KMS-11 (cell line): Measurements from ENCODE around the gene TAOK3.

ENCODE experiments used
- H2AFZ ChIP-seq: fragments of 200-600 bp; sonication (generic); 2 replicates; pipeline ENCODE4 v1.6.1; 2016; ENCODE audit warnings: antibody characterized with exemption, mixed run types, low read depth
- H3K27ac ChIP-seq: fragments of 200-600 bp; sonication (generic); 2 replicates; pipeline ENCODE4 v1.6.1; 2016; ENCODE audit warnings: mild to moderate bottlenecking, mixed run types
- H3K27me3 ChIP-seq: fragments of 200-600 bp; sonication (generic); 2 replicates; pipeline ENCODE4 v1.6.1; 2017; ENCODE audit warnings: mild to moderate bottlenecking, low read depth, mixed run types, moderate library complexity; ENCODE audit not compliant: insufficient read depth
- H3K36me3 ChIP-seq: fragments of 200-600 bp; sonication (generic); 2 replicates; pipeline ENCODE4 v1.6.1; 2017; ENCODE audit warnings: mild to moderate bottlenecking, mixed run types; ENCODE audit not compliant: insufficient read depth
- H3K4me1 ChIP-seq: fragments of 200-600 bp; sonication (generic); 2 replicates; pipeline ENCODE4 v1.6.1; 2016; ENCODE audit warnings: mild to moderate bottlenecking, low read depth, mixed run types; ENCODE audit not compliant: poor library complexity, severe bottlenecking
- H3K4me2 ChIP-seq: fragments of 200-600 bp; sonication (generic); 2 replicates; pipeline ENCODE4 v1.7.0; 2016; ENCODE audit warnings: mild to moderate bottlenecking, mixed run types
- H3K4me3 ChIP-seq: fragments of 200-600 bp; sonication (generic); IDR thresholded peaks from 2 replicates; pipeline ENCODE4 v1.6.1; 2017; ENCODE audit warnings: low read depth, low read length, mixed read lengths; ENCODE audit not compliant: insufficient read depth
- H3K79me2 ChIP-seq: fragments of 200-600 bp; sonication (generic); 2 replicates; pipeline ENCODE4 v1.6.1; 2016; ENCODE audit warnings: low read depth, mixed run types; ENCODE audit not compliant: insufficient read depth
- H3K9ac ChIP-seq: fragments of 200-600 bp; sonication (generic); 2 replicates; pipeline ENCODE4 v1.6.1; 2016; ENCODE audit warnings: mild to moderate bottlenecking, mixed run types
- H4K20me1 ChIP-seq: fragments of 200-600 bp; sonication (generic); 2 replicates; pipeline ENCODE4 v1.6.1; 2016; ENCODE audit warnings: mild to moderate bottlenecking, mixed run types; ENCODE audit not compliant: insufficient read depth
- TF ChIP-seq, protein P1 (sequence below): fragments of 200-600 bp; sonication (generic); conservative IDR thresholded peaks from 2 replicates; pipeline ENCODE4 v1.6.1; 2017; ENCODE audit warnings: low read depth, mild to moderate bottlenecking, antibody characterized with exemption, low read length, moderate library complexity, mixed read lengths

Gene TAOK3

DNA sequence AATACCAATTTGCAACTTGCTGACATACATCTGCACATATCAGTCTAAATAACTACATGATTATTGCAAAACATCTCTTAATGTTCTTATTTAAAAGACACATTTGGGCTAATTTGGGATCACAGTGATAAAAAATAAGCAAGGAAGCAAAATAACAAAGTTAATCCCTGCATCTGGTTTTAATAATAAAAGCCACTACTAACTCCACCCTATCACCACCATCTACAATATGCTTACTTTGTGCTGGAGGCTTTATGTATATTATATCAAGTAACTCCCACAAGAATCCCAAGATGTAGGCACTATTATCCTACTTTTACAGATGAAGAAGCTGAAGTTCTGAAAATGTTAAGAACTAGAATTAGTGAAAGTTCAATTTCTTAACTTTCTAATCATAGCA lies 45.7 kb downstream of the TAOK3 start:
- H3K4me2 ChIP-seq = no peak overlapping the region
- TF ChIP-seq, protein P1, sequence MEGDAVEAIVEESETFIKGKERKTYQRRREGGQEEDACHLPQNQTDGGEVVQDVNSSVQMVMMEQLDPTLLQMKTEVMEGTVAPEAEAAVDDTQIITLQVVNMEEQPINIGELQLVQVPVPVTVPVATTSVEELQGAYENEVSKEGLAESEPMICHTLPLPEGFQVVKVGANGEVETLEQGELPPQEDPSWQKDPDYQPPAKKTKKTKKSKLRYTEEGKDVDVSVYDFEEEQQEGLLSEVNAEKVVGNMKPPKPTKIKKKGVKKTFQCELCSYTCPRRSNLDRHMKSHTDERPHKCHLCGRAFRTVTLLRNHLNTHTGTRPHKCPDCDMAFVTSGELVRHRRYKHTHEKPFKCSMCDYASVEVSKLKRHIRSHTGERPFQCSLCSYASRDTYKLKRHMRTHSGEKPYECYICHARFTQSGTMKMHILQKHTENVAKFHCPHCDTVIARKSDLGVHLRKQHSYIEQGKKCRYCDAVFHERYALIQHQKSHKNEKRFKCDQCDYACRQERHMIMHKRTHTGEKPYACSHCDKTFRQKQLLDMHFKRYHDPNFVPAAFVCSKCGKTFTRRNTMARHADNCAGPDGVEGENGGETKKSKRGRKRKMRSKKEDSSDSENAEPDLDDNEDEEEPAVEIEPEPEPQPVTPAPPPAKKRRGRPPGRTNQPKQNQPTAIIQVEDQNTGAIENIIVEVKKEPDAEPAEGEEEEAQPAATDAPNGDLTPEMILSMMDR = no peak
- no peaks in the 10 kb centered on the region for H3K4me1 ChIP-seq
- H3K27ac ChIP-seq = no peak overlapping the region
- no peaks in the 10 kb centered on the region for H3K79me2 ChIP-seq
- H3K27me3 ChIP-seq = no peaks in the 10 kb centered on the region
- no peak overlapping the region for H3K4me3 ChIP-seq
- no peaks in the 10 kb centered on the region for H3K36me3 ChIP-seq
- H4K20me1 ChIP-seq = no peaks in the 10 kb centered on the region
- no peak overlapping the region for H2AFZ ChIP-seq
- H3K9ac ChIP-seq = no peak overlapping the region

DNA sequence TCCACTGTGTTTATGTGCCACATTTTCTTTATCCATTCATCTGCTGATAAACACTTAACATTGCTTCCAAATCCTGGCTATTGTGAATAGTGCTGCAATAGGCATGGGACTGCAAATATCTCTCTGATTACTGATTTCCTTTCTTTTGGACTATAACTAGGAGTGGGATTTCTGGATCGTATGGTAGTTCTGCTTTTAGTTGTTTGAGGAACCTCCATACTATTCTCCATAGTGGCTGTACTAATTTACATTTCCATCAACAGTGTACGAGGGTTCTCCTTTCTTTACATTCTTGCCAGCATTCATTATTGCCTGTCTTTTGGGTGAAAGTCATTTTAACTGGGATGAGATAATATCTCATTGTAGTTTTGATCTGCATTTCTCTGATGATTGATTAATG lies 47.6 kb downstream of the TAOK3 start:
- H3K4me1 ChIP-seq = no peaks in the 10 kb centered on the region
- H3K9ac ChIP-seq = no peak overlapping the region
- no peak overlapping the region for H3K27ac ChIP-seq
- no peak overlapping the region for H2AFZ ChIP-seq
- TF ChIP-seq, protein P1 = no peak
- H4K20me1 ChIP-seq = no peaks in the 10 kb centered on the region
- H3K36me3 ChIP-seq = no peaks in the 10 kb centered on the region
- H3K4me2 ChIP-seq = no peak overlapping the region
- H3K4me3 ChIP-seq = no peak overlapping the region
- no peaks in the 10 kb centered on the region for H3K27me3 ChIP-seq
- H3K79me2 ChIP-seq = no peaks in the 10 kb centered on the region

DNA sequence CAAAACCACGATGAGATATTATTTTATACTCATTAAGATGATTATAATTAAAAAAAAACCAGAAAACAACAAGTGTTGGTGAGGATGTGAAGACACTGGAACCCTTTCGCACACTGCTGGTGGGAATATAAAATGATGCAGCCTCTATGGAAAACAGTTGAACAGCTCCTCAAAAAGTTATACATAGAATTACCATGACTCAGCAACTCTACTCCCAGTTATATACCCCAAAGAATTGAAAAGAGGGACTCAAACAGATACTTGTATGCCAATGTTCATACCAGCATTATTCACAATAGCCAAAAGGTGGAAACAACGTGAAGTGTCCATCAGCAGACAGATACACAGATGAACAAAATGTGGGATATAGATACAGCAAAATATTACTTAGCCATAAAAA lies 53.1 kb downstream of the TAOK3 start:
- Histone ChIP-seq H3K4me3 (no peak overlapping the region), H3K27me3 (no peaks in the 10 kb centered on the region), H3K9ac (no peak overlapping the region), H3K36me3 (no peaks in the 10 kb centered on the region), H2AFZ (no peak overlapping the region), H3K4me1 (no peaks in the 10 kb centered on the region), H3K4me2 (no peak overlapping the region), H3K27ac (no peak overlapping the region), H4K20me1 (no peaks in the 10 kb centered on the region), H3K79me2 (no peaks in the 10 kb centered on the region)
- TF ChIP-seq, protein P1 = no peak

DNA sequence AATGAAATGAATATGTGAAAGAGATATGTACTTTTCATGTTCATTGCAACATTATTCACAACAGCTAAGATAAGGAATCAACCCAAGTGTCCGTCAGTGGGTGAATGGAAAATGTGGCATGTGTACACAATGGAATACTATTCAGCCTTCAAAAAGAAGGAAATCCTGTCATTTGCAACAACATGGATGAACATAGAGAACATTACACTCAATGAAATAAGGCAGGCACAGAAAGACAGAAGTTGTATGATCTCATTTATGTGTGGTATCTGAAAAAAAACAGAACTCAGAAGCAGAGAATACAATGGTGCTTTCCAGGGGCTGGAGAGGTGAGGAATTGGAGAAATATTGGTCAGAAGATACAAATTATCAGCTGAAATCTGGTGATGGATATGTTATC lies 54.0 kb downstream of the TAOK3 start:
- no peaks in the 10 kb centered on the region for H4K20me1 ChIP-seq
- H3K27me3 ChIP-seq = no peaks in the 10 kb centered on the region
- no peaks in the 10 kb centered on the region for H3K36me3 ChIP-seq
- H3K4me3 ChIP-seq = no peak overlapping the region
- TF ChIP-seq, protein P1 = no peak
- no peak overlapping the region for H3K27ac ChIP-seq
- H3K4me1 ChIP-seq = no peaks in the 10 kb centered on the region
- H3K9ac ChIP-seq = no peak overlapping the region
- no peaks in the 10 kb centered on the region for H3K79me2 ChIP-seq
- no peak overlapping the region for H2AFZ ChIP-seq
- no peak overlapping the region for H3K4me2 ChIP-seq

DNA sequence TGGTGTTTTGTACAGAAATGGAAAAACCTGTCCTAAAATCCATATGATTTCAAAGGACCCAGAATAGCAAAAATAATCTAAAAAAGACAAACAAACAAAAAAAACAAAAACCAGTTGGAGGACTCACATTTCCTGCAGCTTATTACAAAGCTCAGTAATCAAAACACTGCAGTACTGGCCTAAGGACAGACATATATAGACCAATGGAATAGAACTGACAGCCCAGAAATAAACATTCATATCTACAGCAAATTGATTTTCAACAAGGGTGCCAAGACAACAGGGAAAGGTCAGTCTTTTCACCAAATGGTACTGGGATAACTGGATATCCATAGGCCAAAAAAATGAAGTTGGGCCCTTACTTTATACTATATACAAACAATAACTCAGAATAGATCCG lies 55.0 kb downstream of the TAOK3 start:
- Histone ChIP-seq H3K4me2 (no peak overlapping the region), H4K20me1 (no peaks in the 10 kb centered on the region), H3K9ac (no peak overlapping the region), H3K79me2 (no peaks in the 10 kb centered on the region), H2AFZ (no peak overlapping the region), H3K36me3 (no peaks in the 10 kb centered on the region), H3K27ac (no peak overlapping the region), H3K4me3 (no peak overlapping the region), H3K27me3 (no peaks in the 10 kb centered on the region), H3K4me1 (no peaks in the 10 kb centered on the region)
- TF ChIP-seq, protein P1 = no peak
